Cerebellar cortex (tissue), 1 donor: ENCODE data around the gene MRPL1.
"Not testable (repeated sequence)": the region's sequence is repeated elsewhere in the genome, so short reads cannot be mapped to it uniquely, and the experiment has no call there.

Experiments used
- DNase-seq: peaks from one replicate; pipeline ENCODE4 v3.0.0-alpha.2; 2015; ENCODE audit warnings: low spot score

MRPL1 gene

GRCh38 chr4:77982900-77983540 lies 120.4 kb downstream of the MRPL1 start:
- not testable (repeated sequence) for DNase-seq

GRCh38 chr4:77983612-77984311 lies 121.1 kb downstream of the MRPL1 start:
- DNase-seq: not testable (repeated sequence)

GRCh38 chr4:77989968-77990367 lies 127.3 kb downstream of the MRPL1 start:
- no peak for DNase-seq

GRCh38 chr4:77990456-77990855 lies 127.8 kb downstream of the MRPL1 start:
- DNase-seq: no peak

- no peak for DNase-seq
Measured at GRCh38 chr4:77990904-77991358, 128.3 kb downstream of the MRPL1 start.

- no peak for DNase-seq
Measured at GRCh38 chr4:77992581-77992980, 130.0 kb downstream of the MRPL1 start.

- peak; percentile 22 for DNase-seq
Measured at GRCh38 chr4:77994194-77994721, 131.6 kb downstream of the MRPL1 start.

- no peak for DNase-seq
Measured at GRCh38 chr4:77996076-77996475, 133.4 kb downstream of the MRPL1 start.

- DNase-seq: no peak
Measured at GRCh38 chr4:78001531-78001930, 138.9 kb downstream of the MRPL1 start.

GRCh38 chr4:78002260-78002659 lies 139.6 kb downstream of the MRPL1 start:
- no peak for DNase-seq
